ENCODE measurements around the gene EVX1. TPM values are rescaled to one million over a fixed set of nuclear protein-coding genes. Genes with fewer than 3 reads are reported as not detected.

EVX1 gene
- total RNA-seq, 1 experiment from 2014 or later = 0.33 TPM

DNA sequence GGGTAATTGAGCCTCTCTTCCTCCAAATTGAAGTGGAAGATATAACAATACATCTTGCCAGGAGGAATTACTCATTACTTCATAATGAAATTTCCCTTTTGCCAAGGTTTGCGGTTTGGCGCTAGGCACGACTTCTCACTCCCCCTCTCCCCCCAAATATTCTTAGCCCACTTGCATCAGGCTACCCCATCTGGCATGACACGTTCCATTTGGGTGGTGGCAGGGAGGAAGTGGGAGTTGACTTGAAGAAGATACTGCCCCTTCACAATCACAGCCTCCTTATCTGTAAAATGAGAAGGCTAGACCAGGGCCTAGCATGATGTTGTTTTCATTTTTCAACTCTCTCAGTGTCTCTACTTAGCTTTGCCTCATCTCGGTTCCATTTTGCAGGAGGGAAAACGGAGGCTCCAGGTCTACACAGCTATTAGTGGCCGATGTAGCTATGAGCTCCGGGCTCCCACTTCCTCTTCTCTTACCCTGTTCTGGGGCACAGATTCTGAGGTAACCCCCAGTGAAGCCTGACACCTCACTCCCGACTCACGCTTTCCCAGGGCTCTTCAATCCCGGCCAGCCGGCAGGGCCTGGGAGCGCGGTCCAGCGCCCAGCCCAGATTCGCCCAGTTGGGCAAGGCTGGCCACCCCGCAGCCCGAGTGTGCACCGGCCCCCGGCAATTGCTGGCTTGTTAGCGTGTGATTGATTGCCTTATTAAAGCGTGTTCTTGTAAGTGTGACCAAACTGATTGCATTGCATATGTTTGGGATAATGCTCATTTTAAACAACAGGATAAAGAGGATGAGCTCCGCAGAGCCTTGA is 6.5 kb downstream of the EVX1 start:
- Histone ChIP-seq H3K4me1 (ENCODE audit: insufficient read depth, low read length) (no peaks in the 10 kb centered on the region), H3K9me3 (ENCODE audit: low read length) (no peaks in the 10 kb centered on the region), H3K27me3 (ENCODE audit: low read length) (no peaks in the 10 kb centered on the region), H2AFZ (ENCODE audit: low read length) (no peak overlapping the region), H3K9ac (ENCODE audit: low read length) (no peak overlapping the region), H4K20me1 (ENCODE audit: low read length) (no peaks in the 10 kb centered on the region), H3K9me2 (replicated peaks; ENCODE audit: low read length) (no peaks in the 10 kb centered on the region), H3K36me3 (ENCODE audit: low read depth, low read length) (no peaks in the 10 kb centered on the region), H3K4me3 (ENCODE audit: low read length) (no peak overlapping the region), H3K79me2 (ENCODE audit: low read length) (no peaks in the 10 kb centered on the region), H3K27ac (ENCODE audit: low read length) (no peak overlapping the region), H3F3A (ENCODE audit: low read length, unreplicated experiment) (no peaks in the 10 kb centered on the region), H3K4me2 (ENCODE audit: low read length) (no peak overlapping the region)
- no peak for ATAC-seq
- ChIA-PET POLR2A (ENCODE audit: unreplicated experiment) (no interaction called here), CTCF (no interaction called here)
- intact Hi-C loops (cut with micrococcal nuclease) = no loop called here
- BruUV-seq (replicated peaks) = no TSS peak
- TF ChIP-seq, protein P1, sequence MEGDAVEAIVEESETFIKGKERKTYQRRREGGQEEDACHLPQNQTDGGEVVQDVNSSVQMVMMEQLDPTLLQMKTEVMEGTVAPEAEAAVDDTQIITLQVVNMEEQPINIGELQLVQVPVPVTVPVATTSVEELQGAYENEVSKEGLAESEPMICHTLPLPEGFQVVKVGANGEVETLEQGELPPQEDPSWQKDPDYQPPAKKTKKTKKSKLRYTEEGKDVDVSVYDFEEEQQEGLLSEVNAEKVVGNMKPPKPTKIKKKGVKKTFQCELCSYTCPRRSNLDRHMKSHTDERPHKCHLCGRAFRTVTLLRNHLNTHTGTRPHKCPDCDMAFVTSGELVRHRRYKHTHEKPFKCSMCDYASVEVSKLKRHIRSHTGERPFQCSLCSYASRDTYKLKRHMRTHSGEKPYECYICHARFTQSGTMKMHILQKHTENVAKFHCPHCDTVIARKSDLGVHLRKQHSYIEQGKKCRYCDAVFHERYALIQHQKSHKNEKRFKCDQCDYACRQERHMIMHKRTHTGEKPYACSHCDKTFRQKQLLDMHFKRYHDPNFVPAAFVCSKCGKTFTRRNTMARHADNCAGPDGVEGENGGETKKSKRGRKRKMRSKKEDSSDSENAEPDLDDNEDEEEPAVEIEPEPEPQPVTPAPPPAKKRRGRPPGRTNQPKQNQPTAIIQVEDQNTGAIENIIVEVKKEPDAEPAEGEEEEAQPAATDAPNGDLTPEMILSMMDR (conservative IDR thresholded peaks at IDR 0.05; ENCODE audit: low read depth, low read length) = no peak
- TF ChIP-seq EZH2 (IDR thresholded peaks at IDR 0.05; ENCODE audit: low read length, unreplicated experiment) (no peak), EZH2phosphoT487 (IDR thresholded peaks at IDR 0.05; ENCODE audit: borderline replicate concordance, low read length) (no peak)
- no peak for DNase-seq

DNA sequence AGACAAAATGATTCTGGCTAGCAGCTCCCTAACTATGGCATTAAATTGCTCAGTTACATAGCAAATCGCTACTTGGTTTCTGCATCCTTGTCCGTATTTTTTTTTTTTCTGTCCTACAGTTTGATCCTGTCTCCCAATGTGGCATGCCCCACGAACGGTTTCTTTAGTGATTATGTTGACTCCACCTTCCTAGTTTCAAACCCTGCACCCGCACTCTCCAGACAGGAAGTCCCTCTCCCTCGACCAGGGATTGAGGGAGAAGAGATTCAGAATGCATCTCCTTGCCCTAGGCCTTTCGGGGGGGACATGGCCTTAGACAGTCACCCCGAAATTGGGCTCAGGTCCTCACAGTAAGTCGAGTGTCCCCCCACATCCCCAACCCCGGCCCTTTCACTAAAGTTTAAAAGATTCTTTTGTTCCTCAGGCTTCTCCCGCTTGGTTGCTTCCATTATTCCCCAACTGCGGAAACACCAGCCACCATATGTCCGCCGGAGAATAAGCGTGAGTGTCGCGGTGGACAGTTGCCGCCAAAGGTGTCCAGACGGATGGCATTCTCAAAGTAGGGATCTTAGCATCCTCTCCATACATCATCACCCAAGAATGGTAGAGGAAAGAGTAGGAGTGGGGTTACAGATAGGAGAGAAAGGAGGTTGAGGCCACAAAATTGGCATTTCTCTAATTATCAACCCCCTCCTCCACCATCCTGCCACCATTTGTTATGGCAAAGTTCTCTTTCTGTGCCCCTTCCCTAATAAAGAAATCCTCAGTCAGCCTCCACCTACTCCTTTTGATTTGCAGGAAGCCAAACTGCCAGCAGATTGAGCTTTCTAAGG is 7.3 kb downstream of the EVX1 start:
- Histone ChIP-seq H3K27me3 (ENCODE audit: low read length) (no peaks in the 10 kb centered on the region), H3K4me3 (ENCODE audit: low read length) (no peak overlapping the region), H3K9me2 (replicated peaks; ENCODE audit: low read length) (no peaks in the 10 kb centered on the region), H3K27ac (ENCODE audit: low read length) (no peak overlapping the region), H3K36me3 (ENCODE audit: low read depth, low read length) (no peaks in the 10 kb centered on the region), H3K4me2 (ENCODE audit: low read length) (no peak overlapping the region), H3F3A (ENCODE audit: low read length, unreplicated experiment) (no peaks in the 10 kb centered on the region), H3K9ac (ENCODE audit: low read length) (no peak overlapping the region), H3K79me2 (ENCODE audit: low read length) (no peaks in the 10 kb centered on the region), H3K9me3 (ENCODE audit: low read length) (no peaks in the 10 kb centered on the region), H2AFZ (ENCODE audit: low read length) (no peak overlapping the region), H3K4me1 (ENCODE audit: insufficient read depth, low read length) (no peaks in the 10 kb centered on the region), H4K20me1 (ENCODE audit: low read length) (no peaks in the 10 kb centered on the region)
- DNase-seq (no peak), ATAC-seq (no peak)
- POLR2A ChIA-PET (ENCODE audit: unreplicated experiment) = no interaction called here
- TF ChIP-seq, protein P1 (conservative IDR thresholded peaks at IDR 0.05; ENCODE audit: low read depth, low read length) = no peak
- TF ChIP-seq EZH2 (IDR thresholded peaks at IDR 0.05; ENCODE audit: low read length, unreplicated experiment) = no peak
- no peak for TF ChIP-seq EZH2phosphoT487 (IDR thresholded peaks at IDR 0.05; ENCODE audit: borderline replicate concordance, low read length)
- no TSS peak for BruUV-seq (replicated peaks)
- CTCF ChIA-PET = no interaction called here
- intact Hi-C loops (cut with micrococcal nuclease) = no loop called here

All from PC-3 (cell line).